GM23338 (cell line): Measurements from ENCODE around the gene FHAD1. TPM values are rescaled to one million over a fixed set of nuclear protein-coding genes. Genes with fewer than 3 reads are reported as not detected.

Source experiments
- ATAC-seq: fragments of 200-7000 bp; cut with Tn5 transposase; 3 replicates; pipeline ENCODE4 v1.9.1; 2020
- DNase-seq: peaks from one replicate; pipeline ENCODE4 v3.0.0-alpha.2; 2015; ENCODE audit warnings: low spot score
- H2AFZ ChIP-seq: fragments of 200-600 bp; sonication (generic); 2 replicates; pipeline ENCODE4 v1.8.0; 2016; ENCODE audit warnings: antibody characterized with exemption, mild to moderate bottlenecking, moderate library complexity
- H3F3A ChIP-seq: fragments of 200-600 bp; sonication (generic); replicated peaks from 2 replicates; pipeline ENCODE4 v1.8.0; 2017; ENCODE audit warnings: antibody characterized with exemption, mixed run types, low read depth
- H3K27ac ChIP-seq: fragments of 200-600 bp; sonication (generic); 2 replicates; pipeline ENCODE4 v1.6.1; 2016; ENCODE audit warnings: low read depth
- H3K27me3 ChIP-seq: fragments of 200-600 bp; sonication (generic); 2 replicates; pipeline ENCODE4 v1.8.0; 2016; ENCODE audit warnings: mild to moderate bottlenecking, mixed run types, moderate library complexity; ENCODE audit not compliant: insufficient read depth
- H3K36me3 ChIP-seq: fragments of 200-600 bp; sonication (generic); 2 replicates; pipeline ENCODE4 v1.8.0; 2016; ENCODE audit warnings: mild to moderate bottlenecking; ENCODE audit not compliant: insufficient read depth
- H3K4me1 ChIP-seq: fragments of 200-600 bp; sonication (generic); 2 replicates; pipeline ENCODE4 v1.8.0; 2016; ENCODE audit warnings: mild to moderate bottlenecking, moderate library complexity; ENCODE audit not compliant: insufficient read depth
- H3K4me2 ChIP-seq: fragments of 200-600 bp; sonication (generic); 2 replicates; pipeline ENCODE4 v1.7.1; 2017; ENCODE audit warnings: mixed run types
- H3K4me3 ChIP-seq: fragments of 200-600 bp; sonication (generic); 2 replicates; pipeline ENCODE4 v1.6.1; 2016; ENCODE audit warnings: mixed run types
- H3K79me2 ChIP-seq: fragments of 200-600 bp; sonication (generic); replicated peaks from 2 replicates; pipeline ENCODE4 v1.8.0; 2017; ENCODE audit warnings: mild to moderate bottlenecking; ENCODE audit not compliant: insufficient read depth
- H3K9me2 ChIP-seq: fragments of 200-600 bp; sonication (generic); 2 replicates; pipeline ENCODE4 v1.8.0; 2017; ENCODE audit not compliant: insufficient read depth
- H4K20me1 ChIP-seq: fragments of 200-600 bp; sonication (generic); replicated peaks from 2 replicates; pipeline ENCODE4 v1.8.0; 2017; ENCODE audit warnings: mild to moderate bottlenecking; ENCODE audit not compliant: insufficient read depth
- H3K27ac Mint-ChIP-seq: 2 replicates; pipeline ENCODE4 v1.8.0; 2020; ENCODE audit warnings: inconsistent platforms, mild to moderate bottlenecking, moderate library complexity, mixed read lengths
- H3K27me3 Mint-ChIP-seq: 3 replicates; pipeline ENCODE4 v1.8.0; 2022; ENCODE audit warnings: low read depth, mild to moderate bottlenecking, moderate library complexity, mixed read lengths, inconsistent platforms; ENCODE audit not compliant: insufficient read depth, poor library complexity
- H3K36me3 Mint-ChIP-seq: 3 replicates; pipeline ENCODE4 v1.8.0; 2021; ENCODE audit warnings: low read depth, mild to moderate bottlenecking, inconsistent platforms, moderate library complexity, mixed read lengths
- H3K4me1 Mint-ChIP-seq: 3 replicates; pipeline ENCODE4 v1.8.0; 2020; ENCODE audit warnings: mild to moderate bottlenecking, inconsistent platforms, mixed read lengths
- H3K4me3 Mint-ChIP-seq: 3 replicates; pipeline ENCODE4 v1.8.0; 2021; ENCODE audit warnings: moderate library complexity, mild to moderate bottlenecking, inconsistent platforms, mixed read lengths
- H3K9me3 Mint-ChIP-seq: 3 replicates; pipeline ENCODE4 v1.8.0; 2020; ENCODE audit warnings: moderate library complexity, mild to moderate bottlenecking, inconsistent platforms, mixed read lengths
- CREB1 ChIP-seq: fragments of 250-450 bp; sonication (Bioruptor Pico); IDR thresholded peaks from 2 replicates; pipeline ENCODE4 v1.5.0; 2020; ENCODE audit warnings: low read depth, mild to moderate bottlenecking, moderate library complexity
- CTCF ChIP-seq, 2 experiments: fragments of 200-600 bp in 1 of 2; sonication (generic) in 1 of 2; conservative IDR thresholded peaks; 2 replicates each; pipeline versions ENCODE4 v1.5.1 to v1.6.1; 2016 to 2017; ENCODE audit warnings: antibody characterized with exemption in 2 of 2, low read depth in 2 of 2, mild to moderate bottlenecking in 2 of 2, moderate library complexity in 1 of 2
- ETS1 ChIP-seq: IDR thresholded peaks from 2 replicates; pipeline ENCODE4 v1.6.1; 2016; ENCODE audit warnings: antibody characterized with exemption
- EZH2 ChIP-seq: fragments of 200-600 bp; sonication (generic); IDR thresholded peaks from one replicate; pipeline ENCODE4 v1.8.0; 2017; ENCODE audit warnings: antibody characterized with exemption, mild to moderate bottlenecking, low read depth; ENCODE audit not compliant: unreplicated experiment
- EZH2phosphoT487 ChIP-seq: fragments of 200-600 bp; sonication (generic); IDR thresholded peaks from one replicate; pipeline ENCODE4 v1.8.1; 2018; ENCODE audit warnings: antibody characterized with exemption; ENCODE audit not compliant: unreplicated experiment
- JUNB ChIP-seq: IDR thresholded peaks from one replicate; pipeline ENCODE4 v1.6.1; 2016; ENCODE audit warnings: antibody characterized with exemption; ENCODE audit not compliant: unreplicated experiment
- NANOG ChIP-seq: IDR thresholded peaks from 2 replicates; pipeline ENCODE4 v1.6.1; 2016; ENCODE audit warnings: antibody characterized with exemption, borderline replicate concordance
- POLR2AphosphoS5 ChIP-seq: IDR thresholded peaks from 2 replicates; pipeline ENCODE4 v1.6.1; 2016; ENCODE audit warnings: antibody characterized with exemption, low read depth
- REST ChIP-seq: IDR thresholded peaks from one replicate; pipeline ENCODE4 v1.6.1; 2018; ENCODE audit warnings: antibody characterized with exemption; ENCODE audit not compliant: unreplicated experiment
- STAT1 ChIP-seq: IDR thresholded peaks from one replicate; pipeline ENCODE4 v1.6.1; 2016; ENCODE audit warnings: antibody characterized with exemption; ENCODE audit not compliant: unreplicated experiment
- ZNF114 ChIP-seq: fragments of 250-450 bp; sonication (Bioruptor Pico); IDR thresholded peaks from 2 replicates; pipeline ENCODE4 v1.5.0; 2020; ENCODE audit warnings: mild to moderate bottlenecking, moderate library complexity
- ZNF331 ChIP-seq: fragments of 250-450 bp; sonication (Bioruptor Pico); IDR thresholded peaks from 2 replicates; pipeline ENCODE4 v1.5.0; 2020; ENCODE audit warnings: low read depth, mild to moderate bottlenecking, moderate library complexity
- ZNF462 ChIP-seq: fragments of 250-450 bp; sonication (Bioruptor Pico); IDR thresholded peaks from 2 replicates; pipeline ENCODE4 v1.5.0; 2020; ENCODE audit warnings: mild to moderate bottlenecking, moderate library complexity
- polyA plus RNA-seq: library from polyadenylated mRNA; unstranded; fragments of >200 nt; fragmentation: Nextera tagmentation; extraction: Ambion mirVana; gene quantifications from 2 replicates; pipeline ENCODE4 v1.2.1, GENCODE V29; 2016
- total RNA-seq: library from RNA; depleted of rRNA; stranded (reverse); fragments of >200 nt; shearing (Covaris generic); gene quantifications from 2 replicates; pipeline ENCODE4 v1.2.3, GENCODE V29; 2014

Gene FHAD1
- total and polyA plus RNA-seq, 2 experiments from 2014 or later = 1.8 to 3.3 TPM

GRCh38 chr1:15303935-15304334 is 56.9 kb downstream of the FHAD1 start:
- peaks cover 5% of the 10 kb centered on the region for H3K27me3 Mint-ChIP-seq
- no peak for ATAC-seq

More at GRCh38 chr1:15303935-15304334, 56.9 kb downstream of the FHAD1 start:
- no peak overlapping the region for H3K27ac Mint-ChIP-seq
- Histone ChIP-seq H3K4me2 (no peak overlapping the region), H3K27ac (no peak overlapping the region), H3K79me2 (no peaks in the 10 kb centered on the region), H4K20me1 (no peaks in the 10 kb centered on the region), H3K27me3 (no peaks in the 10 kb centered on the region), H3K4me1 (no peaks in the 10 kb centered on the region), H3K4me3 (no peak overlapping the region), H3F3A (no peaks in the 10 kb centered on the region), H3K36me3 (0 out of 2 replicates have a peak, but pooled peaks cover 2% of the 10 kb centered on the region), H2AFZ (no peak overlapping the region), H3K9me2 (no peaks in the 10 kb centered on the region)
- peaks cover 28% of the 10 kb centered on the region for H3K9me3 Mint-ChIP-seq
- no peak overlapping the region for H3K4me3 Mint-ChIP-seq
- no peak for DNase-seq
- TF ChIP-seq ETS1 (no peak), STAT1 (no peak), JUNB (no peak), ZNF331 (no peak), NANOG (no peak), ZNF114 (CRISPR knock-in tag) (no peak), POLR2AphosphoS5 (no peak), ZNF462 (CRISPR knock-in tag) (no peak), REST (no peak), CREB1 (CRISPR knock-in tag) (no peak), CTCF (conservative IDR thresholded peaks at IDR 0.05; ENCODE audit: low read depth in 2 of 2) (no peak), EZH2 (no peak), EZH2phosphoT487 (no peak)
- no peaks in the 10 kb centered on the region for H3K4me1 Mint-ChIP-seq
- peaks cover 24% of the 10 kb centered on the region for H3K36me3 Mint-ChIP-seq
